ENCODE measurements around the gene SEZ6L2.
"Not testable (repeated sequence)": the region's sequence is repeated elsewhere in the genome, so short reads cannot be mapped to it uniquely, and the experiment has no call there.

Gene SEZ6L2

GRCh38 chr16:29899516-29900101 is at the start of gene SEZ6L2:
Gene SEZ6L2, minus strand, starts transcription at chr16:29899550. Its CDS starts 531 bp downstream, at chr16:29899019.
- peak within 1 kb of the TSS; percentile 93 for H3K27ac ChIP-seq
- TF ChIP-seq ZFX (IDR thresholded peaks at IDR 0.05; ENCODE audit: borderline replicate concordance) = no peak
- peak; percentile 64 for TF ChIP-seq CTCF (IDR thresholded peaks at IDR 0.05)

DNA sequence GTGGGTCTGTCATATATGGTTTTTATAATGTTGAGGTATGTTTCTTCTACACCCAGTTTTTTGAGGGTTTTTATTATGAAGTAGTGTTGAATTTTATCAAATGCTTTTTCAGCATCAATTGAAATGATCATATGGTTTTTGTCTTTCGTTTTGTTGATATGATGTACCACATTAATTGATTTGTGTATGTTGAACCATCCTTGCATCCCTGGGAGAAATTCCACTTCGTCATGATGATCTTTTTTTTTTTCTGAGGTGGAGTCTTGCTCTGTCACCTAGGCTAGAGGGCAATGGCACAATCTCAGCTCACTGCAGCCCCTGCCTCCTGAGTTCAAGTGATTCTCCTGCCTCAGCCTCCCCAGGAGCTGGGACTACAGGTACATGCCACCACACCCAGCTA is 48.5 kb upstream of the SEZ6L2 start:
- no peak overlapping the region for H3K27ac ChIP-seq
- TF ChIP-seq ZFX (IDR thresholded peaks at IDR 0.05; ENCODE audit: borderline replicate concordance) = no peak
- TF ChIP-seq CTCF (IDR thresholded peaks at IDR 0.05) = no peak

DNA sequence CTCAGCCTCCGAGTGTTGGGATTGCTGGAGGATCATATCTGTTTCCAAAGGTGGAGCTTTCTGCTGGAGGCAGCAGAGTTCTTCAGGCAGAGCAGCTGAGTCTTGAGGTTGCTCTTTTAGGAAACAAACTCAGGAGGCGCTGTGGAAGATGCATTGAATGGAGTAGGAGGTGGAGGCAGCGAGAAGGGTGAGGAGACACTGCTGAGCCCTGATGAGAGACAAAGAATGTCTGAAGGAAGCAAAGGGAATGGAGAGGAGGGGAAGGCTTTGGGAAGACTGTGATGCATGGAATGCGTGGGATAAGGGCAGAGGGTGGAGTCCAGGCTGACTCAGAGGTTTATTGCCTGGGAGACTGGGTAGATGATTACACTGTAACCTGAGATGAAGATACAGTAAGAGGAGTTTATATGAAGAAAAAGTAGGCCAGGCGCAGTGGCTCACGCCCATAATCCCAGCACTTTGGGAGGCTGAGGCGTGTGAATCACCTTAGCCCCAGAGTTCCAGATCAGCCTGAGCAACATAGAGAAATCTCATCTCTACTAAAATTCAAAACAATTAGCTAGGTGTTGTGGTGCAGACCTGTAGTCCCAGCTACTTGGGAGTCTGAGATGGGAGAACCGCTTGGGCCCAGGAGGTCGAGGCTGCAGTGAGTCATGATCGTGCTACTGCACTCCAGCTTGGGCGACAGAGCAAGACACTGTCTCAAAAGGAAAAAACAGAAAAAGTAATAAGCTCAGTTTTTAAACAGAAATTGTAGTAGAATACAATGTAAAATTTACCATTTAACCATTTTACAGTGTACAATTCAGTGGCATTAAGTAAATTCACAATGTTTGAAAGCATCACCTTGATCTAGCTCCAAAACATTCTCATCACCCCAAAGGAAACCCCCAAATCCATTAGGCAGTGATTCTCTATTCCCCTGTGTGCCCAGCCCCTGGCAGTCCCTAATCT is 44.8 kb upstream of the SEZ6L2 start:
- no peak for TF ChIP-seq ZFX (IDR thresholded peaks at IDR 0.05; ENCODE audit: borderline replicate concordance)
- TF ChIP-seq CTCF (IDR thresholded peaks at IDR 0.05) = peak; percentile 50
- peak overlapping the region; percentile 97 for H3K27ac ChIP-seq

- no peak overlapping the region for H3K27ac ChIP-seq
Observed at GRCh38 chr16:29940656-29941055, 41.3 kb upstream of the SEZ6L2 start.

DNA sequence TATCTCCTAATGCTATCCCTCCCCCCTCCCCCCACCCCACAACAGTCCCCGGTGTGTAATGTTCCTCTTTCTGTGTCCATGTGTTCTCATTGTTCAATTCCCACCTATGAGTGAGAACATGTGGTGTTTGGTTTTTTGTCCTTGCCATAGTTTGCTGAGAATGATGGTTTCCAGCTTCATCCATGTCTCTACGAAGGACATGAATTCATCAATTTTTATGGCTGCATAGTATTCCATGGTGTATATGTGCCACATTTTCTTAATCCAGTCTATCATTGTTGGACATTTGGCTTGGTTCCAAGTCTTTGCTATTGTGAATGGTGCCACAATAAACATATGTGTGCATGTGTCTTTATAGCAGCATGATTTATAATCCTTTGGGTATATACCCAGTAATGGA is 32.4 kb upstream of the SEZ6L2 start:
- H3K27ac ChIP-seq = not testable (repeated sequence)

More at GRCh38 chr16:29940656-29941055, 41.3 kb upstream of the SEZ6L2 start:
- TF ChIP-seq CTCF (IDR thresholded peaks at IDR 0.05) (no peak), ZFX (IDR thresholded peaks at IDR 0.05; ENCODE audit: borderline replicate concordance) (no peak)

DNA sequence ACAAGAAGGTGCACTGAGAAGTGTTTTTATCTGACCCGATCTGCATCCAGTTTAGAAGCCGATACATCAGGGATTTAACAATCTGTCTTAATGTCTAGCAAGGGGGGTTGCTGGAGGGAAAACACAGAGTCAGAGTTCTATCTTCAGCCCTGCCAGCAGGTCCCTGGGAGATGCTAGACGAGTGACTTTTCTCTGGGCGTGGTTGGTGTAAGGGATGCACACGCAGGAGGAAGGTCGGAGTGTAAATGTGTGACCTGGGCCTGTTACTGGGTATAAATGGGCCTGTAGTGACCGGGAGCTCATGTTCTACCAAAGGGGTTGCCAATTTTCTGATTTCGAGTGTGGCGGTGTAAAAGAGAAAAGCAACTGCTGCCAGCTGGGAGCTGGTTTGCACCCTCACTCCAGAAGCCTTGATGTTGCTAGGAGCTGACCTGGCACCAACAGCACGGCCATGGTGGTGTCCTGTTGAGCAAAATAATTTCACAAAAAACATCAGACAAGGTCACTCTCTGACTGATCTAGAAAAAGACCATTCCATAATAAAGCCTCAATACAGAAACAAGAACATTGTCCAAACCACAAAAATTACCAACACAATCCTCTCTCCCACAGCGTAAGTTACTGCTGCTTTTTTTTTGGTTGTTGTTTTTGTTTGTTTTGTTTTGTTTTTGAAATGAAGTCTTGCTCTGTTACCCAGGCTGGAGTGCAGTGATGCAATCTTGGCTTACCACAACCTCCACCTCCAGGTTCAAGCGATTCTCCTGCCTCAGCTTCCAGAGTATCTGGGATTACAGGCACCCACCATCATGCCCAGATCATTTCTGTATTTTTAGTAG is 27.9 kb upstream of the SEZ6L2 start:
- TF ChIP-seq CTCF (IDR thresholded peaks at IDR 0.05) (no peak), ZFX (IDR thresholded peaks at IDR 0.05; ENCODE audit: borderline replicate concordance) (no peak)
- peak overlapping the region; percentile 83 for H3K27ac ChIP-seq

DNA sequence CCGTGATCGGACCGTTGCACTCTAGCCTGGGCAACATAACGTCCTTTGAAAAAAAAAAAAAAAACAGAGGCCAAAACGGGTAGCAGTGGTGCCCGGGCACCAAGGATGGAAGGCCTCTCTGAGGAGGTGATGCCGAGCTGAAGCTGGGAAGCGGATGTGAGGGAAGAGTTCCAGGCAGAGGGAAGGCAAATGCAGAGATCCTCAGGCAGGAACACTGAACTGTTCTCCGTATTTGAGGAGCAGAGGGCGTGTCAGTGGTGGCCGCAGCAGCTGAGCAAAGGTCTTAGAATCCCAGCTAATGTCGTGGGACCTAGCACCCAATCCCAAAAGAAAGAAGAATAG is 27.3 kb upstream of the SEZ6L2 start:
- no peak for TF ChIP-seq ZFX (IDR thresholded peaks at IDR 0.05; ENCODE audit: borderline replicate concordance)
- no peak for TF ChIP-seq CTCF (IDR thresholded peaks at IDR 0.05)
- H3K27ac ChIP-seq = peak overlapping the region; percentile 83
